HUES6 (cell line): ENCODE measurements around the gene LMTK3.
"Not testable (repeated sequence)": the region's sequence is repeated elsewhere in the genome, so short reads cannot be mapped to it uniquely, and the experiment has no call there.

Experiments
- H3K27ac ChIP-seq: 2 replicates; pipeline ENCODE4 v1.7.0; 2013; ENCODE audit warnings: low read depth, mild to moderate bottlenecking, low read length, inconsistent platforms
- H3K27me3 ChIP-seq: 2 replicates; pipeline ENCODE4 v1.6.1; 2013; ENCODE audit warnings: low read length; ENCODE audit not compliant: control insufficient read depth, insufficient read depth
- H3K36me3 ChIP-seq: 2 replicates; pipeline ENCODE4 v1.6.1; 2013; ENCODE audit warnings: low read length; ENCODE audit not compliant: control insufficient read depth, insufficient read depth
- H3K4me1 ChIP-seq: 2 replicates; pipeline ENCODE4 v1.6.1; 2013; ENCODE audit warnings: low read length; ENCODE audit not compliant: control insufficient read depth, insufficient read depth
- H3K4me3 ChIP-seq: 2 replicates; pipeline ENCODE4 v1.5.1; 2013; ENCODE audit warnings: low read depth, low read length
- H3K9ac ChIP-seq: one replicate; pipeline ENCODE4 v1.6.1; 2013; ENCODE audit warnings: mild to moderate bottlenecking, low read length
- H3K9me3 ChIP-seq: 2 replicates; pipeline ENCODE4 v1.6.1; 2013; ENCODE audit warnings: low read depth, low read length; ENCODE audit not compliant: control insufficient read depth, insufficient read depth

LMTK3 gene

DNA sequence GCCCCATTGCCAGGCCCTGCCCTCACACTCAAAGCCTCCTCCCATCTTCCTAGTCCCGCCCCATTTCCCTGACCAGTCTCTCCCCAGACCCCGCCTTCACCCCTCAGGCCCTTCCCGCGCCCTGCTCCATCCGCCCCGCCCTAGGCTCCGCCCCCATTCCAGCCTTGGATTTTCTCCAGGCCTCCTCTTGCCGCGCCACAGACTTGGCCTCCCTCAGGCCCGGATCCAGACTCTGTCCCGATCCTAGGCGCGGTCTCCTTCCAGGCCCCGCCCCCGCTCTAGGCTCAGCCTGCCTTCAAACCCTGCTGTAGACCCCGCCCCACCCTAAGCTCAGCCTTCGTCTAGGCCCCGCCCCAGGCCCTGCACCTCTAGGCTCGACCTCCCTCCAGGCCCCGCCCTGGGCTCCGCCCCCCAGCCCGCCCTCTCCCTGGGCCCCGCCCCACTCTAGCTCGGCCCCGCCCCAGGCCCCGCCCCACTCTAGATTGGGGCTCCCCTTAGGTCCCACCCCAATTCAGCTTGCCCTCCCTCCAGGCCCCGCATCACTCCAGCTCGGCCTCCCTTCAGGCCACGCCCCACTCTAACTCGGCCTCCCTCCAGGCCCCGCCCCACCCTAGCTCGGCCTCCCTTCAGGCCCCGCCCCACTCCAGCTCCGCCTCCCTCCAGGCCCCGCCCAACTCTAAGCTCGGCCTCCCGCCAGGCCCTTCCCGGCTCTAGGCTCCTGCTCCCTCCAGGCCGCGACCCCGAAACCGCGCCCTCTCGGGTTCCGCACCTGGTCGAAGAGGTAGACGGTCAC lies 18.5 kb downstream of the LMTK3 start:
- Histone ChIP-seq H3K27me3 (peaks cover 4% of the 10 kb centered on the region; the same call in 1 of the 2 replicates), H3K9me3 (no peaks in the 10 kb centered on the region), H3K4me3 (peak overlapping the region; percentile 81), H3K36me3 (no peaks in the 10 kb centered on the region), H3K4me1 (peaks cover 25% of the 10 kb centered on the region), H3K9ac (peak overlapping the region; percentile 59), H3K27ac (peak overlapping the region; percentile 65; the same call in 1 of the 2 replicates)

GRCh38 chr19:48491793-48492123 lies 19.9 kb downstream of the LMTK3 start:
- H3K4me1 ChIP-seq = peaks cover 25% of the 10 kb centered on the region
- peak overlapping the region; percentile 34 for H3K9ac ChIP-seq
- no peaks in the 10 kb centered on the region for H3K36me3 ChIP-seq
- peaks cover 4% of the 10 kb centered on the region; the same call in 1 of the 2 replicates for H3K27me3 ChIP-seq
- H3K27ac ChIP-seq = no peak overlapping the region
- no peaks in the 10 kb centered on the region for H3K9me3 ChIP-seq
- H3K4me3 ChIP-seq = peak overlapping the region; percentile 66

DNA sequence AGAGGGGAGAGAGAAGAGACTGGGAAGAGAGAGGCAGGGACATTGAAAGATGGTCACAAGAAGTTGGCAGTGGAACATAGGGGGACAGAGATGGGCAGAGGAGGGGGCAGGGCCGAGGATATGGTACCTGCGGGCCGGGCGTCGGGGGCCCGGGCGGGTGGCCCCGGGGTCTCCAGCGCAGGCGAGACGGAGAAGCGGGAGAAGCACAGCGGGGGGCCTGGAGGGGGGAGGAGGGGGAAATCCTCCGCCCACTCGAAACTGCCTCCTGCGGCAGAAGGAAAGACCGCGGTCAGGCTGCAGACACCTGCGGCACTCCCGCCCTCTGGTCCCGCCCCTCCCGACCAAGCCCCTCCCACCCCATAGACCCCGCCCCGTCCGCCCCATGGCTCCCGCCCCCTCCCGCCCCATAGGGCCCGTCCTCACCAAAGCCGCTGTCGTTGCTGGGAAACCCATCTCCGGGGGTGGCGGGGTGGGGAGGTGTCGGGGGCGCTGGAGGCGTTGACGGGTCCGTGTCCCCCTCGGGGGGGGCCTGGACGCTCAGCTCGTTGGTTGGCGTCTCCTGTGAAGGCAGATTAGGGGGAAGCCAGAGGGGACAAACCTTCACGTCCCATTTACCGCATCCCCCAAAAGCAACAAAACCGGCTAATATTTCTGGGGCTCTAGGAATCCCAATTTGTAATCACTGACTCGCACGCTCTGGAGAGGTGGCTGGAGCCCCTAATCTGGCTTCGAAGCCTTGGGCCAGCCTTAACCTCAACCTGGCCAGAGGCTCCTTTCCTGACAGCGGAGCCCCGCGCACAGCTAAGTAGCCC lies 20.4 kb downstream of the LMTK3 start:
- no peaks in the 10 kb centered on the region for H3K9me3 ChIP-seq
- H3K4me3 ChIP-seq = peak overlapping the region; percentile 66
- peaks cover 4% of the 10 kb centered on the region; the same call in 1 of the 2 replicates for H3K27me3 ChIP-seq
- no peaks in the 10 kb centered on the region for H3K36me3 ChIP-seq
- peak overlapping the region; percentile 55 for H3K9ac ChIP-seq
- H3K27ac ChIP-seq = peak overlapping the region; percentile 6; the same call in 1 of the 2 replicates
- peaks cover 25% of the 10 kb centered on the region for H3K4me1 ChIP-seq

GRCh38 chr19:48489608-48490216 lies 21.9 kb downstream of the LMTK3 start:
- H3K27me3 ChIP-seq = peaks cover 4% of the 10 kb centered on the region; the same call in 1 of the 2 replicates
- no peak overlapping the region for H3K9ac ChIP-seq
- H3K4me3 ChIP-seq = no peak overlapping the region
- no peak overlapping the region for H3K27ac ChIP-seq
- H3K4me1 ChIP-seq = peaks cover 25% of the 10 kb centered on the region
- no peaks in the 10 kb centered on the region for H3K36me3 ChIP-seq
- no peaks in the 10 kb centered on the region for H3K9me3 ChIP-seq

DNA sequence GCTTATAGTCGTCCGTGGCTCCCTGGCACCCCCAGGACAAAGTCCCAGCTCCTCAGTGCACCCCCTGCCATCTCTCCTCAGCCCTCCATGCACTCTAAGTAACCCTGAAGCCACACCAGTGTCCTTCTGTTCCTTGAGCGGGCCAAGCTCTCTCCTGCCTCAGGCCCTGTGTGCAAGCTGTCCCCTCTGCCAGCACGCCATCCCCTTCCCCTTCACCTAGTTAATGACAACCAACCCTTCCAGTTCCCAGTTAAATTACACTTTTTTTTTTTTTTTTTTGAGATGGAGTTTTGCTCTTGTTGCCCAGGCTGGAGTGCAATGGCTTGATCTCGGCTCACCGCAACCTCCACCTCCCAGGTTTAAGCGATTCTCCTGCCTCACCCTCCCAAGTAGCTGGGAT lies 23.2 kb downstream of the LMTK3 start:
- H3K4me1 ChIP-seq = peaks cover 18% of the 10 kb centered on the region
- H3K27ac ChIP-seq, H3K27me3 ChIP-seq, H3K36me3 ChIP-seq, H3K4me3 ChIP-seq, H3K9me3 ChIP-seq, H3K9ac ChIP-seq: not testable (repeated sequence)

GRCh38 chr19:48487948-48488347 lies 23.7 kb downstream of the LMTK3 start:
- no peak overlapping the region for H3K4me3 ChIP-seq
- no peak overlapping the region for H3K27ac ChIP-seq
- H3K9ac ChIP-seq = no peak overlapping the region
- H3K9me3 ChIP-seq = no peaks in the 10 kb centered on the region
- no peaks in the 10 kb centered on the region for H3K36me3 ChIP-seq
- peaks cover 4% of the 10 kb centered on the region; the same call in 1 of the 2 replicates for H3K27me3 ChIP-seq
- peaks cover 18% of the 10 kb centered on the region for H3K4me1 ChIP-seq

DNA sequence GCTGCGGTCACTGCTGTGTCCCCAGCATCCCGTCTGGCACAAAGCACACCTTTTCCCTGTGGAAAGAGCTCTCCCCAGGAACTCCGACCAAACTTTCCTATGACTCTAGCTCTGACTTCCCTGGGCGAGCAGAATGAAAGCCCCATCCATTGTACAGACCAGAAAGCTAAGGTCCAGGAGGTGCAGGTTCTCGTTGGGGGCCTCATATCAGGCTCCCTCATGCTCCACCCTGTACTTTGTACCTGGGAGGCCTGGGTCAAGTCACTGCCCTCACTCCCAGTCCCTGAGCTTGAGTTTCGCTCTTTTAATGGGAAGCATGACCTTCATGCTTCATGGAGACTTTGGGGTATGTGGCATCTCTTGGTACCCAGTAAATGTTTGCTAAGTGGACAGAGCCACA lies 24.1 kb downstream of the LMTK3 start:
- no peak overlapping the region for H3K9ac ChIP-seq
- H3K4me1 ChIP-seq = peaks cover 18% of the 10 kb centered on the region
- H3K4me3 ChIP-seq = no peak overlapping the region
- peaks cover 4% of the 10 kb centered on the region; the same call in 1 of the 2 replicates for H3K27me3 ChIP-seq
- no peaks in the 10 kb centered on the region for H3K9me3 ChIP-seq
- H3K27ac ChIP-seq = no peak overlapping the region
- H3K36me3 ChIP-seq = no peaks in the 10 kb centered on the region

GRCh38 chr19:48486706-48487105 lies 24.9 kb downstream of the LMTK3 start:
- not testable (repeated sequence) for H3K27me3 ChIP-seq, H3K4me3 ChIP-seq, H3K9ac ChIP-seq, H3K36me3 ChIP-seq, H3K9me3 ChIP-seq, H3K27ac ChIP-seq
- peaks cover 10% of the 10 kb centered on the region for H3K4me1 ChIP-seq

DNA sequence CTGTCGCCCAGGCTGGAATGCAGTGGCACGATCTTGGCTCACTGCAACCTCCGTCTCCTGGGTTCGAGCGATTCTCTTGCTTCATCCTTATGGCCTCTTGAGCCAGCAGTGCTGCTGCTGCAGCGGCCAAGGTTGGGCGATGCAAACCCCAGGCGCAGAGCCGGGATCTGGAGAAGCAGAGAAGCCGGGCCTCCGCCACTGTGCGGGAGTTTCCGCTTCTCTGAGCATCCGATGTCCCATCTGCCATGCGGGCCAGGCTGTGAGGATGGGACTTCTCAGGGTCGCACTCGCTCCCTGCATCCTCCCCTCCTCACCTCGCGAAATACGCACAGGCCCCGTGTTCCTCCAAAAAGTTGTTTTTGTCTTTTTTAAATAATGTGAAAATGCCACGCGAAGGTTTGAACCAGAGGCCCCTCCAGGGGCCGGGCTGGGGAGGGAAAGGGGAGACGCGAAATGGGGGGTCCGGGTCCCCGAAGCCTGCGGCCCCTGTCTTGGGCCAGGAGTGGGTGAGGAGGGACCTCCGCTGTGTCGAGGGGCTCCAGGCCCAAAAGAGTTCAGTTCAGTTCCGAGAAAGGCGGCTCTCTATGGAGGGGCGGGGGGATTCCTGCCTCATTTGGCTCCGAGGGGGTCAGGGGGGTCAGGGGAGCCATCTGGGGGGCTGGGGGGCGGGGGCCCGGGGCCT lies 26.6 kb downstream of the LMTK3 start:
- no peak overlapping the region for H3K9ac ChIP-seq
- H3K4me3 ChIP-seq = no peak overlapping the region
- peaks cover 5% of the 10 kb centered on the region; the same call in 1 of the 2 replicates for H3K4me1 ChIP-seq
- no peaks in the 10 kb centered on the region for H3K27me3 ChIP-seq
- no peaks in the 10 kb centered on the region for H3K36me3 ChIP-seq
- H3K27ac ChIP-seq = no peak overlapping the region
- H3K9me3 ChIP-seq = no peaks in the 10 kb centered on the region

DNA sequence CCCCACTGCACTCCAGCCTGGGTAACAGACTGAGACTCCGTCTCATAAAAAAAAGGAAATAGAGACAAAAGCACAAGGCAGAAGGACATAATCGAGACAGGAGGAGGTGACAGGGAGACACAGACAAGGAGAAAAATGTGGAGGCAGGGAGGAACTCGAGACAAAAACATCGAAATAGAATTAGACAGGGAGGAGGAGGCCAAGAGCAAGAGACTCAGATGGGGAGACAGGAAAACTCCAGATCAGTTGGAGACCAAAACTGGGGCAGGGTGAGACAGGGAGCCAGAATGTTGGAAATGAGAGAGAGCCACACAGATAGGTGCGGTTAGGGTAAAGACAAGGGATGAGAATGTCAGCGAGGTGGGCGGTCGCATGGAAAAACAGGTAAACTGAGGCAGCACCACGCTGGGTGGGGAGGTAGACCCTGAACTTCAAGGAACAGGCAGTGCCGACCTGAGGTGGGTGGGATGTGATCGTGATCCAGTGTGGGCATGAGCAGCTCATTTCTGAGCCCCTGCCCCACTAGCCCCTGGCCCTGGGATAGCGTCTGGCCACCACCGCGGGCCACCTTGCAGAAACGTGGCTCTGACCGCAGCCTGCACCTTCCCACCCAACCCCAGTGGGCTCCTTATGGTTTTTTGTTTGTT lies 27.3 kb downstream of the LMTK3 start:
- H3K4me3 ChIP-seq = no peak overlapping the region
- H3K27ac ChIP-seq = no peak overlapping the region
- H3K36me3 ChIP-seq = peaks cover under 1% of the 10 kb centered on the region; the same call in 1 of the 2 replicates
- no peak overlapping the region for H3K9ac ChIP-seq
- H3K9me3 ChIP-seq = no peaks in the 10 kb centered on the region
- no peaks in the 10 kb centered on the region for H3K27me3 ChIP-seq
- peaks cover 5% of the 10 kb centered on the region; the same call in 1 of the 2 replicates for H3K4me1 ChIP-seq
